ENCODE measurements around the gene NUP210. TPM values are rescaled to one million over a fixed set of nuclear protein-coding genes. Genes with fewer than 3 reads are reported as not detected.
A peak's percentile ranks its signal among the peaks of the same experiment; 100 is the strongest.

NUP210 gene
- total RNA-seq, 1 donor: under 0.01 TPM

GRCh38 chr3:13283877-13284264, 136.3 kb downstream of the NUP210 start:
- no peak overlapping the region for H3K27ac ChIP-seq (ENCODE audit: low read depth, low read length)
- peaks cover 4% of the 10 kb centered on the region for H3K9me3 ChIP-seq (ENCODE audit: low read depth, low read length)
- peaks cover 30% of the 10 kb centered on the region for H3K27me3 ChIP-seq (ENCODE audit: insufficient read depth, low read length)
- H3K4me3 ChIP-seq (ENCODE audit: insufficient read depth, low read length): no peak overlapping the region
- no peaks in the 10 kb centered on the region for H3K4me1 ChIP-seq (ENCODE audit: insufficient read depth, low read length)
- no peak for DNase-seq (ENCODE audit: insufficient read length, low spot score, missing footprints)
- H3K4me2 ChIP-seq (ENCODE audit: insufficient read depth, low read length): no peak overlapping the region
- TF ChIP-seq, protein P1, sequence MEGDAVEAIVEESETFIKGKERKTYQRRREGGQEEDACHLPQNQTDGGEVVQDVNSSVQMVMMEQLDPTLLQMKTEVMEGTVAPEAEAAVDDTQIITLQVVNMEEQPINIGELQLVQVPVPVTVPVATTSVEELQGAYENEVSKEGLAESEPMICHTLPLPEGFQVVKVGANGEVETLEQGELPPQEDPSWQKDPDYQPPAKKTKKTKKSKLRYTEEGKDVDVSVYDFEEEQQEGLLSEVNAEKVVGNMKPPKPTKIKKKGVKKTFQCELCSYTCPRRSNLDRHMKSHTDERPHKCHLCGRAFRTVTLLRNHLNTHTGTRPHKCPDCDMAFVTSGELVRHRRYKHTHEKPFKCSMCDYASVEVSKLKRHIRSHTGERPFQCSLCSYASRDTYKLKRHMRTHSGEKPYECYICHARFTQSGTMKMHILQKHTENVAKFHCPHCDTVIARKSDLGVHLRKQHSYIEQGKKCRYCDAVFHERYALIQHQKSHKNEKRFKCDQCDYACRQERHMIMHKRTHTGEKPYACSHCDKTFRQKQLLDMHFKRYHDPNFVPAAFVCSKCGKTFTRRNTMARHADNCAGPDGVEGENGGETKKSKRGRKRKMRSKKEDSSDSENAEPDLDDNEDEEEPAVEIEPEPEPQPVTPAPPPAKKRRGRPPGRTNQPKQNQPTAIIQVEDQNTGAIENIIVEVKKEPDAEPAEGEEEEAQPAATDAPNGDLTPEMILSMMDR (IDR thresholded peaks at IDR 0.05; ENCODE audit: extremely low read depth, low read depth, low read length): no peak
- no peaks in the 10 kb centered on the region for H3K36me3 ChIP-seq (ENCODE audit: insufficient read depth, low read length)
- no peaks in the 10 kb centered on the region for H4K20me1 ChIP-seq (ENCODE audit: insufficient read depth, low read length)
- no peak overlapping the region for H2AFZ ChIP-seq (ENCODE audit: low read length)
- H3K79me2 ChIP-seq (ENCODE audit: insufficient read depth, low read length): no peaks in the 10 kb centered on the region

- Histone ChIP-seq H3K36me3 (ENCODE audit: insufficient read depth, low read length) (no peaks in the 10 kb centered on the region), H3K4me3 (ENCODE audit: insufficient read depth, low read length) (no peak overlapping the region), H2AFZ (ENCODE audit: low read length) (no peak overlapping the region), H4K20me1 (ENCODE audit: insufficient read depth, low read length) (no peaks in the 10 kb centered on the region), H3K79me2 (ENCODE audit: insufficient read depth, low read length) (no peaks in the 10 kb centered on the region), H3K9me3 (ENCODE audit: low read depth, low read length) (peaks cover 4% of the 10 kb centered on the region), H3K4me2 (ENCODE audit: insufficient read depth, low read length) (peak overlapping the region; percentile 32), H3K27me3 (ENCODE audit: insufficient read depth, low read length) (peaks cover 30% of the 10 kb centered on the region), H3K4me1 (ENCODE audit: insufficient read depth, low read length) (no peaks in the 10 kb centered on the region), H3K27ac (ENCODE audit: low read depth, low read length) (no peak overlapping the region)
- DNase-seq (ENCODE audit: insufficient read length, low spot score, missing footprints): peak; percentile 93
- TF ChIP-seq, protein P1 (IDR thresholded peaks at IDR 0.05; ENCODE audit: extremely low read depth, low read depth, low read length): no peak
Observed at GRCh38 chr3:13282986-13283876, 136.9 kb downstream of the NUP210 start.

DNA sequence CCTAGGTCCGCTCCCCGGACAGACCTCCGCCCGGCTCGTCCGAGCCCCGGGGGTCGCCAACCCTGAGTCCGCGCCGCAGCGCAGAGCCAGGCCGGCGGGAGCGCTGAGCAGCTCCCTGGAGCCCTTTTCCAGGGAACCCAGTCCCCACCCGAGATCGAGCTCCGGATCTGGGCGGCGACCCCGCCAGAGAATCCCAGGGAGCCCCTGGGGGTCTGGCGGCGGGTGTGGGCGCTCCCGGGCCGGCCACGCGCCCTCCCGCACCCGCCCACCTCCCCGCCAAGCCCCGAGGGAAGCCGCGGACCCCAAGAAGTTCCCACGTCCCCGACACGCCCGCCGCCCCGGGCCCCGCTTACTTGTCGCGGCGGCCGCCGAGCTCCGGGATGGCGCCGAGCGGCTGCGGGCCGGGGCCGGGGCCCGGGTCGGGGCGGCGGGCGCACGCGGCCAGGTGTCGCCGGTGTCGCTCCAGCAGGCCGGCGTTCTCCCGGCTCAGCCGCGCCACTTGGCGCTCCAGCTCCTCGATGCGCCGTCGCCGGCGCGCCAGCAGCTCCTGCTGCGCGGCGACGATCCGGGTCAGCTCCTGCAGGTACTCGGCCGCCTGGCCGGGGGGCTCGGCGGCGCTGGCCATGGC, 137.7 kb downstream of the NUP210 start:
- H3K79me2 ChIP-seq (ENCODE audit: insufficient read depth, low read length): no peaks in the 10 kb centered on the region
- no peaks in the 10 kb centered on the region for H3K36me3 ChIP-seq (ENCODE audit: insufficient read depth, low read length)
- H2AFZ ChIP-seq (ENCODE audit: low read length): no peak overlapping the region
- TF ChIP-seq, protein P1 (IDR thresholded peaks at IDR 0.05; ENCODE audit: extremely low read depth, low read depth, low read length): no peak
- peaks cover 38% of the 10 kb centered on the region for H3K27me3 ChIP-seq (ENCODE audit: insufficient read depth, low read length)
- H3K4me1 ChIP-seq (ENCODE audit: insufficient read depth, low read length): no peaks in the 10 kb centered on the region
- H3K27ac ChIP-seq (ENCODE audit: low read depth, low read length): no peak overlapping the region
- no peak overlapping the region for H3K4me3 ChIP-seq (ENCODE audit: insufficient read depth, low read length)
- H3K4me2 ChIP-seq (ENCODE audit: insufficient read depth, low read length): no peak overlapping the region
- H3K9me3 ChIP-seq (ENCODE audit: low read depth, low read length): peaks cover 4% of the 10 kb centered on the region
- H4K20me1 ChIP-seq (ENCODE audit: insufficient read depth, low read length): no peaks in the 10 kb centered on the region
- DNase-seq (ENCODE audit: insufficient read length, low spot score, missing footprints): peak; percentile 81
